K562 (cell line): ENCODE measurements around the gene FEM1B. TPM values are rescaled to one million over a fixed set of nuclear protein-coding genes. Genes with fewer than 3 reads are reported as not detected.

Source experiments
- BDP1 ChIP-seq: IDR thresholded peaks from 3 replicates; pipeline ENCODE4 v1.6.1; 2011; ENCODE audit not compliant: insufficient read length, insufficient read depth
- BRD4 ChIP-seq: fragments of 200-600 bp; sonication (generic); IDR thresholded peaks from 2 replicates; pipeline ENCODE4 v1.6.1; 2017; ENCODE audit warnings: inconsistent platforms
- DNMT1 ChIP-seq: fragments of 450-650 bp; IDR thresholded peaks from 2 replicates; pipeline ENCODE4 v1.6.1; 2016; ENCODE audit warnings: antibody characterized with exemption, mild to moderate bottlenecking
- ETV1 ChIP-seq: fragments of 450-650 bp; conservative IDR thresholded peaks from 2 replicates; pipeline ENCODE4 v1.6.1; 2016; ENCODE audit warnings: missing genetic modification characterization, control low read depth, low read depth, missing compliant biosample characterization
- JUND ChIP-seq, 2 experiments: IDR thresholded peaks; 2 replicates in 1 of 2; 3 replicates in 1 of 2; pipeline ENCODE4 v1.6.1; 2011; ENCODE audit warnings: borderline replicate concordance in 2 of 2, low read depth in 2 of 2, low read length in 2 of 2, improper control_type of control experiment in 1 of 2, missing biosample characterization in 1 of 2, missing genetic modification characterization in 1 of 2, missing genetic modification reagents in 1 of 2
- MNT ChIP-seq, 2 experiments: fragments of 450-650 bp; conservative IDR thresholded peaks; 2 replicates each; pipeline ENCODE4 v1.6.1; 2017; ENCODE audit warnings: mild to moderate bottlenecking in 2 of 2, moderate library complexity in 2 of 2
- MYC ChIP-seq, 2 experiments: fragments of 250-450 bp in 1 of 2; sonication (Bioruptor Pico) in 1 of 2; IDR thresholded peaks; 2 replicates each; pipeline versions ENCODE4 v1.5.1 to v1.6.1; 2012 to 2021; ENCODE audit warnings: low read depth in 2 of 2, borderline replicate concordance in 1 of 2, improper control_type of control experiment in 1 of 2, low read length in 1 of 2, mild to moderate bottlenecking in 1 of 2, moderate library complexity in 1 of 2
- NCOA6 ChIP-seq: fragments of 450-650 bp; IDR thresholded peaks from 2 replicates; pipeline ENCODE4 v1.6.1; 2017; ENCODE audit warnings: mild to moderate bottlenecking
- PHF20 ChIP-seq: fragments of 450-650 bp; IDR thresholded peaks from 2 replicates; pipeline ENCODE4 v1.6.1; 2018; ENCODE audit not compliant: partially characterized antibody
- POU5F1 ChIP-seq: fragments of 150-350 bp; IDR thresholded peaks from 2 replicates; pipeline ENCODE4 v1.6.1; 2014; ENCODE audit warnings: borderline replicate concordance, low read length, low read depth, mild to moderate bottlenecking; ENCODE audit not compliant: partially characterized antibody
- PRMT5 ChIP-seq: sonication (generic); formaldehyde crosslinking; IDR thresholded peaks from 2 replicates; pipeline ENCODE4 v1.5.0; 2020; ENCODE audit warnings: missing genetic modification reagents
- RNF219 ChIP-seq: fragments of 250-450 bp; sonication (Bioruptor Pico); IDR thresholded peaks from 2 replicates; pipeline ENCODE4 v1.5.0; 2022; ENCODE audit warnings: mild to moderate bottlenecking
- SREBF2 ChIP-seq: sonication (generic); formaldehyde crosslinking; IDR thresholded peaks from 2 replicates; pipeline ENCODE4 v1.4.0; 2020; ENCODE audit warnings: mild to moderate bottlenecking, missing genetic modification reagents
- ZBTB43 ChIP-seq: sonication (generic); formaldehyde crosslinking; IDR thresholded peaks from 2 replicates; pipeline ENCODE4 v1.8.0; 2023; ENCODE audit warnings: mild to moderate bottlenecking, missing genetic modification reagents
- ZC3H4 ChIP-seq: sonication (generic); formaldehyde crosslinking; IDR thresholded peaks from 2 replicates; pipeline ENCODE4 v1.9.0; 2021; ENCODE audit warnings: missing genetic modification reagents, borderline replicate concordance
- ZFPM2 ChIP-seq: fragments of 250-450 bp; sonication (Bioruptor Pico); IDR thresholded peaks from 2 replicates; pipeline ENCODE4 v1.5.1; 2022; ENCODE audit warnings: mild to moderate bottlenecking
- ZFX ChIP-seq: sonication (generic); formaldehyde crosslinking; IDR thresholded peaks from 2 replicates; pipeline ENCODE4 v1.8.0; 2022; ENCODE audit warnings: mild to moderate bottlenecking, missing genetic modification reagents, moderate library complexity
- ZNF197 ChIP-seq: fragments of 200-800 bp; sonication (Bioruptor generic); IDR thresholded peaks from 2 replicates; pipeline ENCODE4 v1.6.1; 2016; ENCODE audit warnings: low read depth, missing genetic modification characterization, missing compliant biosample characterization
- ZNF277 ChIP-seq: fragments of 250-450 bp; sonication (Bioruptor Pico); IDR thresholded peaks from 2 replicates; pipeline ENCODE4 v1.8.0; 2022; ENCODE audit warnings: inconsistent platforms, mild to moderate bottlenecking, moderate library complexity, borderline replicate concordance
- ZNF3 ChIP-seq: fragments of 250-450 bp; sonication (Bioruptor Pico); IDR thresholded peaks from 2 replicates; pipeline ENCODE4 v1.5.0; 2021; ENCODE audit warnings: mild to moderate bottlenecking, moderate library complexity
- ZNF316 ChIP-seq: fragments of 450-650 bp; IDR thresholded peaks from 2 replicates; pipeline ENCODE4 v1.6.1; 2016
- polyA plus RNA-seq, 8 experiments: library from polyadenylated mRNA; depleted of rRNA in 4 of 8; stranded (reverse) in 5 of 8; unstranded in 3 of 8; fragments of >200 nt; fragmentation: Nextera tagmentation in 2 of 8; fragmentation: Illumina TruSeq in 1 of 8; extraction: Ambion mirVana in 2 of 8; extraction: Trizol in 1 of 8; gene quantifications; 2 replicates each; pipeline versions ENCODE4 v1.2.1 to v1.2.3, GENCODE V29; 2011 to 2014; ENCODE audit warnings: inconsistent platforms in 1 of 8, missing spikeins in 1 of 8
- total RNA-seq, 7 experiments: library from RNA; depleted of rRNA in 6 of 7; stranded (reverse); fragments of >200 nt in 6 of 7; fragmentation: Illumina TruSeq in 2 of 7; extraction: Trizol in 2 of 7; gene quantifications; 2 replicates each; pipeline versions ENCODE4 v1.2.1 to v1.2.3, GENCODE V29; 2011 to 2021; ENCODE audit warnings: low replicate concordance in 1 of 7

FEM1B gene
- total and polyA plus RNA-seq, 9 of the 15 experiments (the other 6 are each of a cell fraction or from before 2014, with no cell fraction given) = 5.9 to 61.6 (median 20.1) TPM

GRCh38 chr15:68229386-68230156 is 48.0 kb upstream of the FEM1B start, which contains the start of gene CLN6 (continued):
- TF ChIP-seq ZNF277 (no peak), ETV1 (tag) (no peak), BRD4 (no peak), ZNF316 (no peak), SREBF2 (CRISPR knock-in tag) (no peak), ZNF197 (no peak), RNF219 (CRISPR knock-in tag) (no peak), ZNF3 (CRISPR knock-in tag) (no peak), POU5F1 (no peak), ZC3H4 (CRISPR knock-in tag) (no peak), BDP1 (no peak), ZFX (CRISPR knock-in tag) (peak; percentile 91), NCOA6 (no peak), ZFPM2 (CRISPR knock-in tag) (peak; percentile 19; the same call in 1 of the 2 replicates), JUND (IDR thresholded peaks at IDR 0.05; ENCODE audit: borderline replicate concordance, low read depth, low read length) (peak; percentile 20; the same call in 1 of the 2 replicates), JUND (tag; IDR thresholded peaks at IDR 0.05; ENCODE audit: borderline replicate concordance, low read depth, low read length) (no peak), DNMT1 (no peak), PRMT5 (CRISPR knock-in tag) (no peak), MNT (conservative IDR thresholded peaks at IDR 0.05) (peak; percentile 99), MYC (IDR thresholded peaks at IDR 0.05; ENCODE audit: low read depth, low read length) (peak; percentile 97), MYC (CRISPR knock-in tag; IDR thresholded peaks at IDR 0.05; ENCODE audit: borderline replicate concordance, low read depth) (peak; percentile 85; the same call in 1 of the 2 replicates), ZBTB43 (CRISPR knock-in tag) (no peak), PHF20 (no peak)
